Retinal pigment epithelial cell (primary cell): ENCODE data around the gene NKX3-2.

ENCODE experiments used
- DNase-seq: peaks from one replicate; pipeline ENCODE4 v3.0.0-alpha.2; 2010; ENCODE audit warnings: low read depth
- H3K4me3 ChIP-seq: 2 replicates; pipeline ENCODE4 v1.5.1; 2011; ENCODE audit warnings: mild to moderate bottlenecking, low read length, control low read depth, moderate library complexity
- CTCF ChIP-seq: conservative IDR thresholded peaks from 2 replicates; pipeline ENCODE4 v1.5.1; 2011; ENCODE audit warnings: low read depth, low read length, control low read depth, inconsistent platforms

The NKX3-2 gene

DNA sequence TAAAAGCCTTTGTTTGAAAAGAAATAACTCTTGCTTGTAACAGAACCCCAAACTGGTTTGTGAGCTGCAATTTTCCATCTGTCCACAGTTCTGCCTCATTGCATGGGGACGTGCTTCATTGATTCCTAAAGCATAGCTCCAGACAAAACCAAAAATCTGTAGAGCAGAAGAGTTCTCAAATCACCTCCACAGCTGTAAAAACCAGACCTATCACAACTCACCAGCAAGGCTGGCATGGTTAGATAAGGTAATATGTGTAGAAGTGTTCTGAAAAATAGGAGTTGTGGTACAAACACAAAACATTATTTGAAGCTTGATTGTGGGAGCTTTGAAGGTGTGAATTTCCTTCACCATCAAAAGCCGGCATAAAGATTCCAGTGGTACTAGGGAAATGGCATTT, 47.7 kb downstream of the NKX3-2 start:
- no peak overlapping the region for H3K4me3 ChIP-seq
- TF ChIP-seq CTCF = no peak
- no peak for DNase-seq

- no peak overlapping the region for H3K4me3 ChIP-seq
- DNase-seq = no peak
- TF ChIP-seq CTCF = no peak
Observed at GRCh38 chr4:13495753-13496152, 48.6 kb downstream of the NKX3-2 start.

DNA sequence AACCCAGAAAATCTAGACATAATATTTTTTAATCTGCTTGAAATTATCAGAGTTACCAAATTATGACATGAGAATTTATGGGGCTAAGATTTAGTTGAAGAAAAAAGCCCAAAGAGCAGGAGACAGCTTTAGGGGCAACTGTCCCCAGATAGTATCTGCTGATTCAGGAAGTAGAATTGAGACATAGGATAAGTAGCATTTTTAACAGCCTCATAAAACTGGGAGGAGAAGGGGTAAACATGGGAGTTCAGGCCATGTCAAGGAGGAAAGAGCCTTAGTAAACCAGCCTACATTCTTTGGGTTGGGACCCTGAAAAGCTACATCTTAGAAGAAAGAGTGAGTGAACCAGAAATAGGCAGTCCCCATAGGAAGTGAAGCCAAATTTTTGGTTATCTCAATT, 50.5 kb downstream of the NKX3-2 start:
- H3K4me3 ChIP-seq = no peak overlapping the region
- no peak for TF ChIP-seq CTCF
- no peak for DNase-seq

DNA sequence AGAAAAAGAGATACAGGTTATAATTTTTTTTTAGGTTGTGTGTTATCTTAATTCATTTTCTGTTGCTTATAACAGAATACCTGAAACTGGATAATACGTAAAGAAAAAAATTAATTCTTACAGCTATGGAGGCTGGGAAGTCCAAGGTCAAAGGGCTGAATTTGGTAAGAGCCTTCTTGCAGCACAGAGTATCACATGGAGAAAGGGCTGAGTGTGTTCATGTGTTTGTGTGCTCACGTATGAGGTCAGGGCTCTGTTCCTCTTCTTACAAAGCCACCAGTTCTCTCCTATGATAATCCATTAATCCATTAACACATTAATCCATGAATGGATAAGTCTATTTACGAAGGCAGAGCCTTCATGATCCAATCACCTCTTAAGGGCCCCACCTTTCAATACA, 51.6 kb downstream of the NKX3-2 start:
- no peak overlapping the region for H3K4me3 ChIP-seq
- no peak for DNase-seq
- no peak for TF ChIP-seq CTCF
